ENCODE data around the gene PPAT. TPM values are rescaled to one million over a fixed set of nuclear protein-coding genes. Genes with fewer than 3 reads are reported as not detected.
A peak's percentile ranks its signal among the peaks of the same experiment; 100 is the strongest.

Gene PPAT
- total RNA-seq, 3 donors from 2014 or later = 5.6 to 8.9 (median 6.6) TPM

GRCh38 chr4:56425518-56425917 is 9.9 kb downstream of the PPAT start:
- Histone ChIP-seq H3K4me3 (no peak overlapping the region), H3K27ac (no peak overlapping the region), H3K4me1 (no peaks in the 10 kb centered on the region), H3K27me3 (no peaks in the 10 kb centered on the region), H3K36me3 (no peaks in the 10 kb centered on the region), H3K9me3 (no peaks in the 10 kb centered on the region)
- TF ChIP-seq CTCF (IDR thresholded peaks at IDR 0.05) (no peak), POLR2AphosphoS5 (IDR thresholded peaks at IDR 0.05) (no peak), POLR2A (IDR thresholded peaks at IDR 0.05) (no peak)
- DNase-seq (ENCODE audit: low spot score in 2 of 2) = no peak
- intact Hi-C loops (cut with DNase I; ENCODE audit: low total_unique reads) = no loop called here

- DNase-seq (ENCODE audit: low spot score in 2 of 2) = no peak
- H3K4me3 ChIP-seq = no peak overlapping the region
- no peak for TF ChIP-seq POLR2A (IDR thresholded peaks at IDR 0.05)
- TF ChIP-seq POLR2AphosphoS5 (IDR thresholded peaks at IDR 0.05) = no peak
- peak; percentile 45 to 60 (median 58) for TF ChIP-seq CTCF (IDR thresholded peaks at IDR 0.05)
- H3K9me3 ChIP-seq = no peaks in the 10 kb centered on the region
- no peaks in the 10 kb centered on the region for H3K4me1 ChIP-seq
- H3K27me3 ChIP-seq = no peaks in the 10 kb centered on the region
- H3K27ac ChIP-seq = no peak overlapping the region
- intact Hi-C loops (cut with DNase I; ENCODE audit: low total_unique reads) = no loop called here
- no peaks in the 10 kb centered on the region for H3K36me3 ChIP-seq
These were observed 10.5 kb downstream of the PPAT start for GRCh38 chr4:56424697-56425514.

GRCh38 chr4:56424176-56424575 is 11.2 kb downstream of the PPAT start:
- intact Hi-C loops (cut with DNase I; ENCODE audit: low total_unique reads) = no loop called here
- Histone ChIP-seq H3K9me3 (no peaks in the 10 kb centered on the region), H3K36me3 (no peaks in the 10 kb centered on the region), H3K4me1 (no peaks in the 10 kb centered on the region), H3K27me3 (no peaks in the 10 kb centered on the region), H3K27ac (no peak overlapping the region), H3K4me3 (no peak overlapping the region)
- no peak for TF ChIP-seq CTCF (IDR thresholded peaks at IDR 0.05)
- no peak for TF ChIP-seq POLR2A (IDR thresholded peaks at IDR 0.05)
- TF ChIP-seq POLR2AphosphoS5 (IDR thresholded peaks at IDR 0.05) = no peak
- no peak for DNase-seq (ENCODE audit: low spot score in 2 of 2)

GRCh38 chr4:56417396-56417795 is 18.0 kb downstream of the PPAT start:
- Histone ChIP-seq H3K9me3 (no peaks in the 10 kb centered on the region), H3K36me3 (no peaks in the 10 kb centered on the region), H3K27me3 (no peaks in the 10 kb centered on the region), H3K27ac (no peak overlapping the region), H3K4me1 (no peaks in the 10 kb centered on the region), H3K4me3 (no peak overlapping the region)
- TF ChIP-seq CTCF (IDR thresholded peaks at IDR 0.05) (no peak), POLR2A (IDR thresholded peaks at IDR 0.05) (no peak), POLR2AphosphoS5 (IDR thresholded peaks at IDR 0.05) (no peak)
- intact Hi-C loops (cut with DNase I; ENCODE audit: low total_unique reads) = no loop called here
- no peak for DNase-seq (ENCODE audit: low spot score in 2 of 2)

GRCh38 chr4:56416349-56416748 is 19.1 kb downstream of the PPAT start:
- H3K9me3 ChIP-seq = no peaks in the 10 kb centered on the region
- no peaks in the 10 kb centered on the region for H3K36me3 ChIP-seq
- H3K4me3 ChIP-seq = no peak overlapping the region
- intact Hi-C loops (cut with DNase I; ENCODE audit: low total_unique reads) = no loop called here
- H3K27me3 ChIP-seq = no peaks in the 10 kb centered on the region
- TF ChIP-seq CTCF (IDR thresholded peaks at IDR 0.05) = no peak
- no peak for TF ChIP-seq POLR2A (IDR thresholded peaks at IDR 0.05)
- TF ChIP-seq POLR2AphosphoS5 (IDR thresholded peaks at IDR 0.05) = no peak
- H3K27ac ChIP-seq = no peak overlapping the region
- no peak for DNase-seq (ENCODE audit: low spot score in 2 of 2)
- peaks cover 0 to 5% of the 10 kb centered on the region in 2 donors for H3K4me1 ChIP-seq
